Activated T-helper 1 cell treated with Interleukin-2 at 50 U/mL for 16 hours (primary cell): Measurements from ENCODE around the gene OTX1.
"Not testable (repeated sequence)": the region's sequence is repeated elsewhere in the genome, so short reads cannot be mapped to it uniquely, and the experiment has no call there.

Experiments used
- DNase-seq: peaks from one replicate; pipeline ENCODE4 v3.0.0-alpha.2; 2020; ENCODE audit warnings: low read depth

The OTX1 gene

DNA sequence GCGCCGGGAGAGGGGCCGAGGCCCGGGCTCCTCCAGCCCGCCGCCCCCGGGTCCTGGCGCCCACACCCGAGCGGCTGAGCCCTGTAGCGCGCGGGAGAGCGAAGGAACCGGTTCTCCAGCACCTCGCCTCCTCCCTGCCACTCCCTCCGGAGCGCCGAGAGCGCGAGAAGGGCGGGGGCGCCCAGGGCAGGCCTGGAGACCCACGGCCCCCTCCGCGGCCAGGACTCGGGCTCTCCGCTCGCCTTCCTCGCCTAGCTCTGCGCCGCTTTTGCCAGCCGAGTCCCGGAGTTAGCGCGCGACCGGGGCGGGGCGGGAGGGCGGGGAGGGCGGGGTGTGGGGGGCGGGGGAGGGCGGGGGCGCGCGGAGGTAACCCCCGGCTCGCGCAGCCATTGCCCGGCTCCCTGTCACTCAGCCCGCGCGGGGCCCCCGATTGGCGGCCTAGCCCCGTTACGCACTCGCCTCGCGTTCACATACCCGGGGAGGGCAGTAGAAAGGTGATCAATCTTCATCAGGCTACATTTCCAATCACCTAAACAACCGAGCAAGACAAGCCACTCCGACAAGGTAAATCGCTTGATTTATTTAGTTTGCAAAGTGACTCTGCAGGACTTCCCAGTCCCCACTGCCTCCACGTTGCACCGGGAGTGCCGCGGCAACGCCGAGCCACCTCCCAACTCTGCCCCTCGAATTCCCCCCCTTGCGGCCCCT is at the start of gene OTX1:
Gene OTX1, plus strand, starts transcription at position 497 of the 708 bp plus-strand sequence. CDS start 2,161 bp downstream, outside the sequence.
- DNase-seq, result no peak

DNA sequence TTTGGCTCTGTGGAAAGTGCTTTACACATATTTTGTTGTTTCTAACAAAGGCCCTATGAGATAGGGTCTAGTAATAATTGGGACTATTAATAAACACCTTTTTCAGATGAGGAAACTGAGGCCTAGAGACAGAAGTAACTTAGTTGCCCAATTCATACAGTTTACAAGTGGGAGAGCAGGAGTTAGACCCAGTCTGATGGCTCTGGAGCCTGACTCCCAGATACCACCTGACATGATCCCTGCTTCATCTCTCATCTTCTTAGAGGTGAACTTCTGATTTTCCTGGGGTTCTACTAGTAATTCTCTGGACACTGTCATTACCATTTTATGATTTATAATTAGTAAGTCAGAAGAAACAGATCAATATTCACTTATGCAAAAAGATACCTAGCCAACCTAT is 49.1 kb upstream of the OTX1 start:
- DNase-seq, result no peak

DNA sequence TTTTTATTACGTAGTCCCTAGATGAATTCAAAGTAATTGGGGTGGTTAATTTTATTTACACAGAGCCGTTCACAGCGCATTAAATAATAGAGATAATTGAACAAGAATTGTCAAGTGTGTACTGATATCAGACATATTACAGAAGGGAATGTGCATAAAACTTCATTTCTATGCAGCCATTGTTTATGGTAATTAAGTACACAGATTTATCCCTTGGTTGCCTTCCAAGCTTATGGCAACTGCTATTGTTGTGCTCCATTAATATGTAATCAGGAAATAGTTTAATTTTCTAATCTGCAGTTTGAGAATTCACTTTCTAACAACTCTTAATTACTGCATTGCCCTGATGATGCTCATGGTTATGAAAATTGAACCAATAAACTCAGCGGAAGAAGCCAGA is 47.3 kb upstream of the OTX1 start:
- no peak for DNase-seq

DNA sequence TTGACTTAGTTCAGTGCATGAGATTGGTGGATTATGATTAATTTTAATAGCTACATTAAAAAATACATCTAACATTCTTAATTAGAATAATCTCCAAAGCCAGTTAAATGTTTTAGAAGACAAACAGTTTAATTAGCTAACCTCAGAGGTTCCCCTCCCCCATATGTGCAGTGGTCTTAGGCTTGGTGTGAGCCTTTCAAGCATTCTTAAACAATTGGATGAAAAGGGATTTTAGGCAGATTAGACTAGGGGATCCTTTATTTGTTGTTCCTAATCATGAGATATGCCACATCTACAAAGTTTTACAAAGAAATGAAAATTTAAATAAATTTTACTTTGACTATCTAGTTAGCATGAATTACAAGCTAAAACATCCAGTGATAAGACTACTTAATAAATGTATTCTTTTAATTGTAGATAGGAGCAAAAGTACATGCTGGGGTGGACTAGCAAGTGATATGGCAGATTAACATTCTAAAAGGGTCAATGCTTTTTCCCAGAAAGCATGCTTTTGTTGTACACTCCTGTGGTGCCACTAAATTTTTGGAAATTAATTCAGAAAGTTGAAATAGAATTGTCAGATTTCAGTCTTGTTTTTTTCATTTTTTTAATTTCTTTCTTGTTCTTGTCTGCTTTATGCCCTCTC is 42.7 kb upstream of the OTX1 start:
- DNase-seq, result no peak

DNA sequence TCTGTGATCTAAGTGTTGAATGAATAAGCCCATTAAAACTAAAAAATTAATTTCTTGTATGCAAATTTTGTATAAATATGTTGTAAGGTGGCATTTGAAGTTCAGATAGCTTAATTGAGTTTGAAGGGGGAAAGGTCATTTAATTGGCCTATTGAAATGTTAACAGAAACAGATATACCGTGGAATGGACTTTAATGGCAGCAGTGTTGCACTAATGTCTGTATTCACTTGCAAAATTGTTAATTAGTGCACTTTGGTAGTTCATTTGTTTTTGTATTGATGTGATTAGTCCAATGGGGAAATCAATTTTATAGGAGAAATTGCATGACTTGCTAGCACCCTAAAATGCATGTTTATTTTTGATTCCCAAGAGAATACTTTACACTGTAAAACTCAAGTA is 41.8 kb upstream of the OTX1 start:
- DNase-seq, result no peak

DNA sequence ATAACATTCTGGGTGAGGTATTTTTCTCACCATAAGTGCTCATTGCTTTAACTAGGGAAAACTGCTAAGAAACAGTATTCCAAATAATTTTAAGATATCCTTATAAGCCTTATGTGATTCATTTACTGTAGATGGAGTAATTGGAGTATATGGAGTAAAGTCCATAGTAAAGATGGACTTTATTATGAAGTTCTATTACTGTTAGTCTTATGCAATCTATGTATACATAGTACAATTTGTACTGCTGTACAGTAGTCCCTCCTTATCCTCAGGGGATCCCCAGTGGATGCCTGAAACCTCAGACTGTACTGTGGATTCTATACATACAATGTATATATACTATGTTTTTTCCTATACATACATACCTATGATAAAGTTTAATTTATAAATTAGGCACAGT is 41.1 kb upstream of the OTX1 start:
- no peak for DNase-seq

DNA sequence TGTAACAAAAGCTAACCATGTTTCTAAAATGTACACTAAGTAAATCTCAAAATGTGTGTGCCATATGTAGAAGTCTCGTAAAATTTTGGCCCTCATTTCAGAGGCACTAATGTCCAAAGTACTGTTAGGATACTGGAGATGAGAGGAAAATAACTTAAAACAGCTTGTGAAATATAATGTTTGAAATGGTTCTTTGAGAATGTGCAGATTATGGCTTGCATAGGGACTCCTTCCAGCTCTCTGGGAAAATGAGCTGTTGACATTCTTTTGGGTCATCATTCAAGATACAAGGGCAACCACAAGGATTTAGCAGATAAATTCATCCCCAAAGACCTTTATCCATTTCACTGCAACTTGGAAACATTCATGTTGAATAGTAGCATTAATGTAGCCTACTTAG is 38.1 kb upstream of the OTX1 start:
- DNase-seq, result no peak

DNA sequence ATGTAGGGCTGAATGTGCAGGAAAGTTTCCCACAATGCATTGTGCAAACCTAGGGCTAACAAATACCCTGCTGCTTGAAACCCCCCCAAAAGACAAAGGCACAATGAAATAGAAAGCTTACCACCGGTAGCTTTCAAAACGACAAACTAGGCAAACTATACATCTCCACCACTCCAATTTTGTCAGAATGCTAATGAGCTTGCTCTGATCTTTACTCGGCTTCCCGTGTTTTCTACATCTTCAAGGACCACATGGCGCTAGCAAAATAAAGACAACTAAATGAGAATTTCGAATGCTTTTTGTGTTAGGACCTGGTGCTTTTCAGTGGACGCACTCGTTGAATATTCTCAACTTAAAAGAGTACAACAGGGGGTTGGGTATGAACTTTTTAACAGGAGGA is 37.2 kb upstream of the OTX1 start:
- no peak for DNase-seq

DNA sequence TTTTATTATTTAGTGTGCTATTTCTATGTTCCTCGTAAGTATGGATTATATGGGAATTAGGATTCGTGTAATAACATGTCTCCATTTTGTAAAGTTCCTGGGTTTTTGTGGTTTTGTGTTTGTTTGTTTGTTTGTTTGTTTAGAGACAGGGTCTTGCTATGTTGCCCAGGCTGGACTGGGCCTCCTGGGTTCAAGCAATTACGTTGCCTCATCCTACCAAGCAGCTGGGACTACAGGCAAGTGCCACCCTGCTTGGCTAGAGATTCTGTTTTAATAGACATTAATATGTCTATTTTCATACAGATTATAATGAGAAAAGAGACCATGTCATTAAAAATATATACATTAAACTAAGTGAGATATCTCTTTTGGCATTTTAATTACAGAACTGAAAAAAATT is 35.2 kb upstream of the OTX1 start:
- DNase-seq, result no peak

DNA sequence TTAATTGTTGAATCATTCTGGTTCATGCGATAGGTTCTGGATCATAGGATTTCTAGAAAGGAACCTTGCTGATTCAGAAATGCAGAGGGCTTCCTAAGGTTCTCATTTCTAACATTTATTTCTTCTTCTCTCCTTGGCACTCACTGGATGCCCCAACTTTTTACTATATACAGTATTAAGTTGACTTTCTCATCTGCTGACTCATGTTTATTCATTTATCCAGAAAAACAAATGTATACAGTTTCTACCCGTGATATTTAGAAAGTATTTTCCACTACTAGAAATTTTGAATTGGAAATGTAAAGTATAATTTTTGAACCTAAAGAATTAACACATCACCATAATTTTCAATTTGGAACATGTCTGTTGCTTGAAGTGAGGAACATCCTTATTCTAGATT is 32.2 kb upstream of the OTX1 start:
- DNase-seq, result no peak

DNA sequence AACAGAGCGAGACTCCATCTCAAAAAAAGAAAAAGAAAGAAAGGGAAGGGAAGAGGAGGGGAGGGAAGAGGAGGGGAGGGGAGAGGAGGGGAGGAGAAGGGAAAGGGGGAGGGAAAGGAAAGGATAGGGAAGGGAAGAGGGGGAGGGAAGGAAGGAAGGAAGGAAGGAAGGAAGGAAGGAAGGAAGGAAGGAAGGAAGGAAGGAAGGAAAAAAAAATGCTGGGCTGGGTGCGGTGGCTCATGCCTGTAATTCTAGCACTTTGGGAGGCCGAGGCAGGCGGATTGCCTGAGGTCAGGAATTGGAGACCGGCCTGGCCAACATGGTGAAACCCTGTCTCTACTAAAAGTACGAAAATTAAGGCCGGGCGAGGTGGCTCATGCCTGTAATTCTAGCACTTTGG is 30.9 kb upstream of the OTX1 start:
- DNase-seq, result not testable (repeated sequence)

DNA sequence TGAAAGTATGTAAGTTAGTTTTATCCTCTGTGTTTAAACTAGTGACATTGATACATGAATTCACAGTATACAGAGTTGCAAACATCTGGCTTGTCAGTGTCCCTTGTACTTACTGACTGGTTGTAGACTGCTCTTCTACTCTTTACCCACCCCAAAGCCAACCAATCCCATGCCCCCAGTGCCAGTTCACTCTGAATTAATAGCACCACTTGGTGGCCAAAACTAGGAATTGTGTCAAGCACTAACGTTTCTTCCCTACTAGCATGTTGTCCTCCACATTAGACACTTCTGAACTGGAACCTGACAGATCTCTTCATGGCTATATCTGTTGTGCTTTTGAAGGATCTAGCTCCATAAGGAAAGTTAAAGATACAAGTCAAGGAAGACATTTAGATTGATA is 27.2 kb upstream of the OTX1 start:
- no peak for DNase-seq

DNA sequence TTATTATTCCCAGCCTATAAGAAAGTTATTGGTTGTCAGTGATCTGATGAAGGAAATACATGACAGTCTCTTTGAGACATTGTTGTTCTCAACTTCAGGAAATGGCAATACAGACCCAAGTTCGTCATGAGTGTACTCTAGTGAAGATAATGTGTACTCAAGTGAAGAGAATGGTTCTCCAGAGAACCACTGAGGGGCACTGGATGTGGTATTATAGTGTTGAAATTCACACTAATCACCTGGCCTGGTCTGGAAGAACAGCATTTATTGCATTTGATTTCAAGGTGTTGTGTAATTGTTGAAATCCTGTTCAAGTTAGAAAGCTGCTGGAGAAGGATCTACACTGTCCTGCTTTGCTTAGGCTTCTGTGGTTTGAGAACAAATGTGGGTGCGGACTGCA is 23.4 kb upstream of the OTX1 start:
- no peak for DNase-seq

DNA sequence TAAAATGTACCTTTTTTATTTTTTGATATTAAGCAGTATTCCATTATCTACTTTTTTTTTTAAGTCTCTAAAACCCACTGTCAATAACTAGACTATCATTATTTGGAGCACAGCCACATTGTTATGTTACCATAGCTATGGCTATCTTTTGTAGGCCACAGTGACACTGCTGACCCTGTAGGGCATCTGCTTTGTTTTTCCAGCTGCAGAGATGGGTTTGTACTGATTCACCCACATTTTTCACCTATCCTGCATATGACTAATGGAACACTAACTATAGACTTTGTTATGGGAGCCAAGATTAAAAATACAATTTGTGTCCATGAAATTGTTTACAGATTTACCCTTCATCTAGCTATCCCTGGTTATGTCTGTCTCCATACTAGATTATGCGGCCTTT is 21.6 kb upstream of the OTX1 start:
- no peak for DNase-seq

DNA sequence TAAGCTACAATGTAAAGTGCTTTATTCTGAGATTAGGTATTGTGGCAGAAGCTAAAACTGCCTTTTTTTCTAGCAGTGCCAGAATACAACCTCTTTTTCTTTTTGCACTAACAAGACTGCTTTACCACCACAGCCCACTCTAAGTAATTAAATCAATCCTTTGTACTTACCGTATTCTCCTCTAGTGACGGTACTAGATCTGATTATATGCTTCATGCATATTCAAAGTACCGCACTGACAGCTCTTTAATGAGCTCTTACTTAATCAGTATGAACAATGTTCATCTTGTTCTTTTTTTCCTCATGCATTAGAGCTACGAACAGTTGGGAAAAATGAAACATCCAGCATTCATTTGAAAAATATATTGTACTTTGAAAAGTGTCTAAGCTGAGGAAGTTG is 16.1 kb upstream of the OTX1 start:
- no peak for DNase-seq

DNA sequence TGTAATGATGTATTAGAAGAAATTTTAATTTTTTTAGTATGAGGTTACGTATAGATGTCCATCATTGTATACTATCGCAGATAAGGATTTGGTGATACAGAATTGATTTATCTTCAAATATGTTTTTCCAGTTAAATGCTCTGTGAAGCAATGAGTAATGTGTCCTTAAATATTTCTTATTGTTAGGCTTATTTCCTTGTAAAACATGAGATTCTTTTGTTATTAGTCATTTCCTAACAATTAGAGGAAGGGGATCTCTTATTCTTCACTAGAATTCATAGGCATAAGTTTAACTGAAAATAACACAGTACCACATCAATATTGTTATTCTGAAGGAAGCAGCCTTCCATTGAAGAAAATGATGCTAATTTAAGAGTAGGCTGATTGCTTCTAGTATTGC is 15.5 kb upstream of the OTX1 start:
- no peak for DNase-seq

DNA sequence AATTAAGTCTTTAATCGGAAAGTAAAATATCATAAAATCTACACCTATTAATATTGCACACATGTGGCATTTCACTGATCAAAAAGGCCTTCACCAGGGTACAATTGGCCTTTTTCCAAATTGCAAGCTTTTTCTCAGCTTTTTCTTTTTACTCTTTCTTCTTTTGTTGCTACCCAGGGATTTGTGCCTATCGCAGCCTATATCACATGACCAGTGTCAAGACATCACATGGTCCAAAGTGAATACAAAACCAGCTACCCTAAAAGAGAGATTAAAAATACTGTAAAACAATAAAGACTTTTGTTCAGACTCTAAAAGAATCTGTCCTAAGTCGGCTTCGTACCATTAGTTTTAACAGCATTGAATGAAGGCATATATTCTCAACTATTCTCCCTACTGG is 15.0 kb upstream of the OTX1 start:
- no peak for DNase-seq

DNA sequence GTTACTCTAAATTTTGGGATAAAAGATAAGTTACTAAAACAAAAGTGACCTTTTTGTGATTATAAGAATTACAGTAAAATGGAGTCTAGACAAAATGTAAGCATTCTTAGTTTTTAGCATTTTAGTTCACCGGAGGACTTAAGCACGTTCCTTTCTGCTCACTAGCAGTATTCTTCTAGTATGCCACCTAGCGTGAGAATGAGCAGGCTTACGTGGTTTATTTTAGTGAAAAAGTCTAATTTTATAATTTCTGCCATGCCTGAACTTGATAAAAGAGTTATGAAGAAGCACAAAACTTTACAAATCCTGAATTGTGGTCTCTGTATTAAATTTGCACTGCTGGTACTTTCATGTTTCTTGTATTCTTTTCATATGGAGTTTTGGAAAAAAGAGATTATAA is 12.6 kb upstream of the OTX1 start:
- DNase-seq, result no peak

DNA sequence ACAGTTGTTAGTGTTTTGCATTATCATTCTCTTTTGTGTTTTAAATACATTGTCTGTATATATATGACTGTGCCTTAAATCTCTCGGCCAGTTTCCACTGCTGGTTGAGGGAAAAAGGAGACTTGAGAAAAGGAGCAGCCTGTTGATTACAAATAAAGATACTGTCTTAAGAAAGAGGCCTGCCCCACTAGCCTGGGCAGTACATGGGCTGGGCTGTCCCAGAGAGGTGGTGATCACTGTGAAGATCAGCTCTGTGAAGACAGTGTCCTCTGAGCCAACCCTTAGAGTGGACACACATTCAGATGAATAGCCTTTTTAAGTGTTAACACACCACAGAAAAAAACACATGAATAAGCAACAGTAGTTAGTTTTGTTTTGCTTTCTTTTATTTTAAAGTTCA is 10.0 kb upstream of the OTX1 start:
- no peak for DNase-seq

DNA sequence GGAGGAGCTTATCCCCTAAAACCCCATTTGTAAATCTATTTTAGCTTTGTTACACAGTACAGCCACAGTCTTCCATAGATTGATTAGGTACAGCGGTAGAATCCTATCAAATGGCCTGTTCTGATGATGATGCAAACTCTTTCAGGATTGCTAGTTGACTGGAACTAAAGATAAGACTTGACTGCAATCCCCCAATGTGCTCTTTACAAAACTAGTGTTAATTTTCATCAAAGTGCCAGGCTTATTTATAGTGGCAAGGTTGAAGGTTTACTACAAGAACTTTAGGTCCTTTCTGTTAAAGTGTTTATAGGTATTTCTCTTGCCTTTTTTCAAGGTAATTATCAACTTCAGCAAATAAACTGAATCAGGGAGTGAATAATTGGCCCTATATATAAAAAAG is 9.0 kb upstream of the OTX1 start:
- no peak for DNase-seq

DNA sequence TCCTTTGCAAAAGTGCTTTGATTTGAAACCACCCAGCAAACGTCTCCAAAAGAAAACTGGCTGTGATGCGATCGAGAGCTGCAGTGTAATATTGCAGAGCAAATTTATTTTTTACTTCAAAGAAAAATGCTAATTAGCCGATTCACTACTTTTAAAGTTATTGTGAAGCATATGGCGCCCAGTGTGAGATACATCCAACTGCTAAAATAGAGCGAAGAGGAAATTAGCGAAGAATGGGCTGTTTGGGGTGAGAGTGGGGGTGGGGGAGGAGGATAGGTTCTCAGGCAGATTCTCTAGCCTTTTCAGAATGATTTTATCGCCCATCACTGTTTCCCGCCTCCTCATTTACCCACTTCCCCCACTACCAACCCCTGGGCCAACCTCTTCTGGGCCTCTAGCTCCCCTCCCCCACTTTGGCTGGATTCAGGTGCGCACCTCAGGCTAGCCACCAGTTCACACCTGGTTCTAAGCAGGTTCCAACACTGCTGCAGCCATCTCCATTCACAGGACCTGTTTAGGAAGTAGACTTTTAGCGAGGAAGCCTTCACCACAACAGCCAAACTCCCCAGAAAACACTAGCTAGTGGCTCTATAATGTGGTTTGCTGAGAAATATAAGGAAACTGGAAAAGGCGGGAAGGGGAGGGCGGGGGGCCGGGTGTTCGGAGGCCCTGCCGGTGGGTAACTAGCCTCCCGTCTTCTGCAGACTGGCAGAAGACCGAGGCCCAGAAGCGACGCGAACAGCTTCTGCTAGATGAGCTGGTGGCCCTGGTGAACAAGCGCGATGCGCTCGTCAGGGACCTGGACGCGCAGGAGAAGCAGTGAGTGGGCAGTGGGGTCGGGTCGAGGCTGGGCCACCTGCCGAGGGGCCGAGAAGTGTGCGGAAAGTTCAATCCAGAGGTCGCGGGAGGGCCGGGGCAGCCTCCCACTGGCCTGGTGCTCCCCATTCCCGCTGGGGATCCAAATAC is 6.0 kb upstream of the OTX1 start:
- DNase-seq, result no peak

DNA sequence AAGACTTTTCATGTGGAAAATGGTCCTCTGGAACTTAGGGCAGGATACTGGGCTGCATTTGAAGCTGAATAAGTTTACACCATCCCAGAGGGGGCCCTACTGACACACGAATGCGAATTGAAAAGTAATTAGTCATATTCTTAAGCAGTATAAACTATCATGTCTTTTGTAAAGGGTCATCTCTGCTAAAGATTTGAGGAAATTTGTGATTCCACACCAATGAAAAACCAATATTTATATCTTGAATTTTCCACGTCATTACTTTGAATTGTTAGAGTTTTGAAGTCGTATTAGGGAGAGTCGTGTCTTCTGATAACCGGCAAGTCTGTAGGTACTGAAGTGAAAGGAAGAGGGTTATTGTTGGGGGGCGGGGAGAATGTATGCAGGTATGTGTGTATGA is 4.1 kb upstream of the OTX1 start:
- DNase-seq, result no peak

DNA sequence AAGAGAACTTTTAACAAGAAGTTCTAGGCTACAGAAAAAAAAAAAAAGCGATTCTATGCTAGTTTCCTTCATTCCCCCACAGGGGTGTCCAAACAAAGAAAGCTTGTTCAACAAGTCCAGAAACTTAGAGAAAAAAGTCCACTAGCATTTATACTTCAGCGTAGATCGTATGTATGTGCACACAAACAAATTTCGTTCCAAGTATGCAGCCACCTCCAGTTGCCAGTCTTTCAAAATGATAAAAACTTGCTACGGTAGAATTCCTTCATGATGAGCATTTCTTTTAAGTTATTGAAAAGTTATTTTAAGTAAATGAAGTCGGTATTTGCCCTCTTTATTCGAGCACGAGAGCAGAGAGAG is 3.7 kb upstream of the OTX1 start:
- DNase-seq, result no peak
